Measurements from ENCODE around the gene PTDSS2.
A peak's percentile ranks its signal among the peaks of the same experiment; 100 is the strongest.

GRCh38 chr11:530960-531831, 81.1 kb downstream of the PTDSS2 start:
- TF ChIP-seq ZBTB8A (IDR thresholded peaks at IDR 0.05; ENCODE audit: partially characterized antibody) (no peak), FIP1L1 (IDR thresholded peaks at IDR 0.05; ENCODE audit: low read depth, low read length, poor library complexity, severe bottlenecking) (no peak), EZH2 (IDR thresholded peaks at IDR 0.05; ENCODE audit: borderline replicate concordance, low read depth, low read length) (no peak), DIDO1 (tag; IDR thresholded peaks at IDR 0.05; ENCODE audit: low read depth) (no peak), ARID3B (CRISPR knock-in tag; IDR thresholded peaks at IDR 0.05; ENCODE audit: borderline replicate concordance) (no peak), TEAD4 (IDR thresholded peaks at IDR 0.05; ENCODE audit: low read length) (no peak), TEAD4 (CRISPR knock-in tag; IDR thresholded peaks at IDR 0.05; ENCODE audit: borderline replicate concordance) (no peak), POLR2A (conservative IDR thresholded peaks at IDR 0.05) (0 out of 2 replicates have a peak, but pooled peaks have one; percentile 30), GTF2F1 (IDR thresholded peaks at IDR 0.05; ENCODE audit: low read depth, low read length) (no peak), THRB (CRISPR knock-in tag; conservative IDR thresholded peaks at IDR 0.05) (no peak), ZKSCAN1 (IDR thresholded peaks at IDR 0.05; ENCODE audit: low read depth, low read length) (no peak)
- TF ChIP-seq, protein P1, sequence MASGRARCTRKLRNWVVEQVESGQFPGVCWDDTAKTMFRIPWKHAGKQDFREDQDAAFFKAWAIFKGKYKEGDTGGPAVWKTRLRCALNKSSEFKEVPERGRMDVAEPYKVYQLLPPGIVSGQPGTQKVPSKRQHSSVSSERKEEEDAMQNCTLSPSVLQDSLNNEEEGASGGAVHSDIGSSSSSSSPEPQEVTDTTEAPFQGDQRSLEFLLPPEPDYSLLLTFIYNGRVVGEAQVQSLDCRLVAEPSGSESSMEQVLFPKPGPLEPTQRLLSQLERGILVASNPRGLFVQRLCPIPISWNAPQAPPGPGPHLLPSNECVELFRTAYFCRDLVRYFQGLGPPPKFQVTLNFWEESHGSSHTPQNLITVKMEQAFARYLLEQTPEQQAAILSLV (tag; IDR thresholded peaks at IDR 0.05) = no peak
